ENCODE measurements around the gene SLC3A2. TPM values are rescaled to one million over a fixed set of nuclear protein-coding genes. Genes with fewer than 3 reads are reported as not detected.

Gene SLC3A2
- total and polyA plus RNA-seq, 2 of the 13 experiments (the other 11 are each of a cell fraction or from before 2014, with no cell fraction given): 213 to 226 TPM

DNA sequence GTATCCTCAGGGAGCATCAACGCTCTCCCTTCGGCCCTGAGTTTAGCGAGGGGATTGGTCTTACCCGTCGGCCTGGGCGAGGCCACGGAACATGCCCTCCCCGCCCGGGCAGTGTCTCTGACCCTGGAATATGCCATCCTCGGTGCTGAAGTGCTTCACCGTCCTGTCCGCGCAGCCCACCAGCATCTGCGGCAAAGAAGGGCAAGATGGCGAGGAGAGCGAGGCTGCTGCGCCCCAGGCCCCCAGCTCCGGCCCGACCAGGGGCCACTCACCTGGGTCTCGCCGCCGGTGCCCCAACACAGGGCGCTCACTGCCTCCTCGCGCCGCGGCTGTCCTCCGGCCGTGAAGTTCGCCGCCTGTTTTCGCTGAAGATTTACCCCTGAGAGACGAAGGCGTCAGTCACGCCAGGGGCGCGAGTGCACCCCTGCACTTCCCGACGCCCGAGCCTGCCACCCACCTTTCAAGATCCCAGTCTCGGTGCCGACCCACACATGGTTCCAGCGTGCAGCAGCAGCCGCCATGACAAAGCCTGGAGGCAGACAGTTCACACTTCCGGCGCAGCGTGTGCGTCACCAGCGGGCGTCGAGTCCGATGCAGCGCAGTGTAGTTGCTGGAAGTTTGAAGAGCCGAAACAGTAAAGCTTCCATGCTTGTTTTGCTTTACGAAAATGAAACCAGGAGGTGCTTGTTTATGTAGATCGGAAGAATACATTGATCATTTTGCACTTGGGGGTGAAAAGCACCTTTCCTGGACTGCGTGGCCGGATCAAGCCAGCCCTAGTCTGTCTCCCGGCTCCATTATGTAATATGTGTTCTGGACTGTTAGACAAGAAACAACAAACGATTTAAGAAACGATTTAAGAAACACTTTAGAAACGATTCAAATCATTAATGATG is 41.4 kb upstream of the SLC3A2 start, which contains the start of gene WDR74 (continued):
- TF ChIP-seq, protein P1, sequence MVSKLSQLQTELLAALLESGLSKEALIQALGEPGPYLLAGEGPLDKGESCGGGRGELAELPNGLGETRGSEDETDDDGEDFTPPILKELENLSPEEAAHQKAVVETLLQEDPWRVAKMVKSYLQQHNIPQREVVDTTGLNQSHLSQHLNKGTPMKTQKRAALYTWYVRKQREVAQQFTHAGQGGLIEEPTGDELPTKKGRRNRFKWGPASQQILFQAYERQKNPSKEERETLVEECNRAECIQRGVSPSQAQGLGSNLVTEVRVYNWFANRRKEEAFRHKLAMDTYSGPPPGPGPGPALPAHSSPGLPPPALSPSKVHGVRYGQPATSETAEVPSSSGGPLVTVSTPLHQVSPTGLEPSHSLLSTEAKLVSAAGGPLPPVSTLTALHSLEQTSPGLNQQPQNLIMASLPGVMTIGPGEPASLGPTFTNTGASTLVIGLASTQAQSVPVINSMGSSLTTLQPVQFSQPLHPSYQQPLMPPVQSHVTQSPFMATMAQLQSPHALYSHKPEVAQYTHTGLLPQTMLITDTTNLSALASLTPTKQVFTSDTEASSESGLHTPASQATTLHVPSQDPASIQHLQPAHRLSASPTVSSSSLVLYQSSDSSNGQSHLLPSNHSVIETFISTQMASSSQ (IDR thresholded peaks at IDR 0.05; ENCODE audit: low read depth): no peak
- TF ChIP-seq, protein P1 (CRISPR knock-in tag; IDR thresholded peaks at IDR 0.05; ENCODE audit: borderline replicate concordance): peak; percentile 68
- TF ChIP-seq ZNF251 (CRISPR knock-in tag; IDR thresholded peaks at IDR 0.05) (peak; percentile 81; the same call in 1 of the 2 replicates), MTA1 (CRISPR knock-in tag; IDR thresholded peaks at IDR 0.05; ENCODE audit: borderline replicate concordance) (peak; percentile 71; the same call in 1 of the 2 replicates), ELF1 (CRISPR knock-in tag; IDR thresholded peaks at IDR 0.05) (peak; percentile 99), ZNF136 (CRISPR knock-in tag; IDR thresholded peaks at IDR 0.05; ENCODE audit: low read depth) (no peak), HOXA7 (CRISPR knock-in tag; IDR thresholded peaks at IDR 0.05) (no peak), HNRNPK (IDR thresholded peaks at IDR 0.05; ENCODE audit: low read depth, low read length, poor library complexity, severe bottlenecking) (no peak), ATAD3A (CRISPR knock-in tag; IDR thresholded peaks at IDR 0.05) (0 out of 2 replicates have a peak, but pooled peaks have one; percentile 75), ZNF234 (CRISPR knock-in tag; conservative IDR thresholded peaks at IDR 0.05) (0 out of 2 replicates have a peak, but pooled peaks have one; percentile 45), KLF6 (CRISPR knock-in tag; IDR thresholded peaks at IDR 0.05) (peak; percentile 74; the same call in 1 of the 2 replicates), CHCHD3 (CRISPR knock-in tag; IDR thresholded peaks at IDR 0.05) (0 out of 2 replicates have a peak, but pooled peaks have one; percentile 62), FOXO1 (CRISPR knock-in tag; IDR thresholded peaks at IDR 0.05) (peak; percentile 63; the same call in 1 of the 2 replicates), YEATS2 (CRISPR knock-in tag; IDR thresholded peaks at IDR 0.05; ENCODE audit: borderline replicate concordance) (peak; percentile 92), ZNF367 (CRISPR knock-in tag; IDR thresholded peaks at IDR 0.05; ENCODE audit: borderline replicate concordance) (no peak), ZBTB21 (CRISPR knock-in tag; IDR thresholded peaks at IDR 0.05) (peak; percentile 47; the same call in 1 of the 2 replicates), KDM4B (CRISPR knock-in tag; IDR thresholded peaks at IDR 0.05) (peak; percentile 90; the same call in 1 of the 2 replicates), TMF1 (CRISPR knock-in tag; IDR thresholded peaks at IDR 0.05; ENCODE audit: low read depth) (no peak)
- TF ChIP-seq, protein P2, sequence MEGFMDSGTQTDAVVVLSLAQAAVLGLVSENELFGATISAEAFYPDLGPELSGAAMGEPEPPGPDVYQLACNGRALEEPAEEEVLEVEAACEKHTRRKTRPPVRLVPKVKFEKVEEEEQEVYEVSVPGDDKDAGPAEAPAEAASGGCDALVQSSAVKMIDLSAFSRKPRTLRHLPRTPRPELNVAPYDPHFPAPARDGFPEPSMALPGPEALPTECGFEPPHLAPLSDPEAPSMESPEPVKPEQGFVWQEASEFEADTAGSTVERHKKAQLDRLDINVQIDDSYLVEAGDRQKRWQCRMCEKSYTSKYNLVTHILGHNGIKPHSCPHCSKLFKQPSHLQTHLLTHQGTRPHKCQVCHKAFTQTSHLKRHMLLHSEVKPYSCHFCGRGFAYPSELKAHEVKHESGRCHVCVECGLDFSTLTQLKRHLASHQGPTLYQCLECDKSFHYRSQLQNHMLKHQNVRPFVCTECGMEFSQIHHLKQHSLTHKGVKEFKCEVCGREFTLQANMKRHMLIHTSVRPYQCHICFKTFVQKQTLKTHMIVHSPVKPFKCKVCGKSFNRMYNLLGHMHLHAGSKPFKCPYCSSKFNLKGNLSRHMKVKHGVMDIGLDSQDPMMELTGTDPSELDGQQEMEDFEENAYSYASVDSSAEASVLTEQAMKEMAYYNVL (CRISPR knock-in tag; IDR thresholded peaks at IDR 0.05; ENCODE audit: borderline replicate concordance): peak; percentile 29; the same call in 1 of the 2 replicates
- TF ChIP-seq, protein P3, sequence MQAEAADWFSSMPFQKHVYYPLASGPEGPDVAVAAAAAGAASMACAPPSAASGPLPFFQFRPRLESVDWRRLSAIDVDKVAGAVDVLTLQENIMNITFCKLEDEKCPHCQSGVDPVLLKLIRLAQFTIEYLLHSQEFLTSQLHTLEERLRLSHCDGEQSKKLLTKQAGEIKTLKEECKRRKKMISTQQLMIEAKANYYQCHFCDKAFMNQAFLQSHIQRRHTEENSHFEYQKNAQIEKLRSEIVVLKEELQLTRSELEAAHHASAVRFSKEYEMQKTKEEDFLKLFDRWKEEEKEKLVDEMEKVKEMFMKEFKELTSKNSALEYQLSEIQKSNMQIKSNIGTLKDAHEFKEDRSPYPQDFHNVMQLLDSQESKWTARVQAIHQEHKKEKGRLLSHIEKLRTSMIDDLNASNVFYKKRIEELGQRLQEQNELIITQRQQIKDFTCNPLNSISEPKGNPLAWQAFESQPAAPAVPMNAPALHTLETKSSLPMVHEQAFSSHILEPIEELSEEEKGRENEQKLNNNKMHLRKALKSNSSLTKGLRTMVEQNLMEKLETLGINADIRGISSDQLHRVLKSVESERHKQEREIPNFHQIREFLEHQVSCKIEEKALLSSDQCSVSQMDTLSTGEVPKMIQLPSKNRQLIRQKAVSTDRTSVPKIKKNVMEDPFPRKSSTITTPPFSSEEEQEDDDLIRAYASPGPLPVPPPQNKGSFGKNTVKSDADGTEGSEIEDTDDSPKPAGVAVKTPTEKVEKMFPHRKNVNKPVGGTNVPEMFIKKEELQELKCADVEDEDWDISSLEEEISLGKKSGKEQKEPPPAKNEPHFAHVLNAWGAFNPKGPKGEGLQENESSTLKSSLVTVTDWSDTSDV (CRISPR knock-in tag; IDR thresholded peaks at IDR 0.05): no peak; the same call in 1 of the 2 replicates
